H1 (cell line): ENCODE data around the gene TMEM236. TPM values are rescaled to one million over a fixed set of nuclear protein-coding genes. Genes with fewer than 3 reads are reported as not detected.
A peak's percentile ranks its signal among the peaks of the same experiment; 100 is the strongest.

Experiments used
- CTCF ChIA-PET: fragments of 300-600 bp; sonication (Branson Sonifier 250); formaldehyde crosslinking; loops from one replicate; lab custom pipeline; 2021; ENCODE audit not compliant: partially characterized antibody; lab: Charles Lee
- POLR2A ChIA-PET: fragments of 300-600 bp; sonication (Branson Sonifier 250); formaldehyde crosslinking; loops from one replicate; lab custom pipeline; 2021; ENCODE audit warnings: inconsistent platforms; ENCODE audit not compliant: partially characterized antibody; lab: Charles Lee
- DNase-seq, 2 experiments: peaks; one replicate each; pipeline versions ENCODE4 v3.0.0 to v3.0.0-alpha.2; 2010 to 2022; ENCODE audit warnings: low spot score in 2 of 2, low read depth in 1 of 2, mixed read lengths in 1 of 2
- FAIRE-seq: peaks from 2 replicates; lab custom pipeline; 2011; peaks lifted over from hg19 to GRCh38; lab: Jason Lieb, UNC
- H2AFZ ChIP-seq: 2 replicates; pipeline ENCODE4 v1.8.1; 2012; ENCODE audit warnings: low read length, inconsistent platforms
- H2AK5ac ChIP-seq: 2 replicates; pipeline ENCODE4 v1.6.1; 2013; ENCODE audit warnings: low read depth, low read length
- H2BK120ac ChIP-seq: replicated peaks from 2 replicates; pipeline ENCODE3; 2013; ENCODE audit warnings: low read depth, low read length, inconsistent platforms
- H2BK12ac ChIP-seq: 2 replicates; pipeline ENCODE4 v1.6.1; 2013; ENCODE audit warnings: low read depth, low read length
- H2BK15ac ChIP-seq: 2 replicates; pipeline ENCODE4 v1.6.1; 2013; ENCODE audit warnings: low read length
- H2BK20ac ChIP-seq: 2 replicates; pipeline ENCODE4 v1.6.1; 2013; ENCODE audit warnings: low read length
- H2BK5ac ChIP-seq: 2 replicates; pipeline ENCODE4 v1.6.1; 2013; ENCODE audit warnings: low read depth, low read length
- H3K14ac ChIP-seq: 2 replicates; pipeline ENCODE4 v1.6.1; 2013; ENCODE audit warnings: inconsistent platforms; ENCODE audit not compliant: insufficient read length
- H3K18ac ChIP-seq: 2 replicates; pipeline ENCODE4 v1.6.1; 2013; ENCODE audit warnings: low read length; ENCODE audit errors: extremely low read depth
- H3K23ac ChIP-seq: 2 replicates; pipeline ENCODE4 v1.6.1; 2013; ENCODE audit warnings: inconsistent platforms; ENCODE audit not compliant: insufficient read length
- H3K23me2 ChIP-seq: 2 replicates; pipeline ENCODE4 v1.6.1; 2013; ENCODE audit warnings: low read depth, low read length
- H3K27ac ChIP-seq: 2 replicates; pipeline ENCODE4 v1.6.1; 2011; ENCODE audit warnings: low read depth, low read length, inconsistent platforms
- H3K27me3 ChIP-seq, 4 experiments: replicated peaks in 1 of 4; 1 replicate in 1 of 4; 2 replicates in 3 of 4; pipeline versions ENCODE4 v1.6.1 to v1.8.1; 2011 to 2013; ENCODE audit warnings: low read length in 3 of 4, mild to moderate bottlenecking in 3 of 4, inconsistent platforms in 2 of 4, mixed read lengths in 2 of 4, moderate library complexity in 1 of 4; ENCODE audit not compliant: control insufficient read depth in 3 of 4, insufficient read depth in 3 of 4; ENCODE audit errors: extremely low read depth in 1 of 4
- H3K36me3 ChIP-seq, 4 experiments: 2 replicates each; pipeline versions ENCODE4 v1.6.1 to v1.8.1; 2011 to 2013; ENCODE audit warnings: mild to moderate bottlenecking in 4 of 4, low read length in 3 of 4, moderate library complexity in 2 of 4, control low read depth in 1 of 4, inconsistent platforms in 1 of 4; ENCODE audit not compliant: insufficient read depth in 4 of 4, control insufficient read depth in 2 of 4
- H3K4ac ChIP-seq: replicated peaks from 2 replicates; pipeline ENCODE3; 2013; ENCODE audit warnings: low read length, low read depth, mixed read lengths, inconsistent platforms; ENCODE audit not compliant: insufficient read length
- H3K4me1 ChIP-seq, 4 experiments: replicated peaks in 1 of 4; 1 replicate in 1 of 4; 2 replicates in 3 of 4; pipeline versions ENCODE4 v1.6.1 to v1.8.1; 2011 to 2013; ENCODE audit warnings: low read length in 3 of 4, inconsistent platforms in 2 of 4, mixed read lengths in 1 of 4; ENCODE audit not compliant: insufficient read depth in 4 of 4, control insufficient read depth in 3 of 4
- H3K4me2 ChIP-seq, 2 experiments: 2 replicates each; pipeline versions ENCODE4 v1.6.1 to v1.8.1; 2011 to 2013; ENCODE audit warnings: low read depth in 2 of 2, low read length in 2 of 2, control low read depth in 1 of 2, inconsistent platforms in 1 of 2, mild to moderate bottlenecking in 1 of 2; ENCODE audit not compliant: insufficient read depth in 1 of 2
- H3K4me3 ChIP-seq, 4 experiments: fragments of 200-600, 300-600 bp in 1 of 4; sonication (generic), shearing (Covaris generic), sonication (Bioruptor Twin) in 1 of 4; 2 replicates each; pipeline versions ENCODE4 v1.5.1 to v1.8.1; 2011 to 2016; ENCODE audit warnings: low read length in 4 of 4, low read depth in 3 of 4, control low read depth in 2 of 4, inconsistent platforms in 2 of 4, mild to moderate bottlenecking in 2 of 4, mixed read lengths in 1 of 4, moderate library complexity in 1 of 4; ENCODE audit not compliant: insufficient read depth in 2 of 4; ENCODE audit errors: extremely low read depth in 1 of 4
- H3K56ac ChIP-seq: replicated peaks from 2 replicates; pipeline ENCODE3; 2013; ENCODE audit warnings: low read depth, mild to moderate bottlenecking, mixed read lengths, low read length, inconsistent platforms; ENCODE audit not compliant: insufficient read length
- H3K79me1 ChIP-seq: 2 replicates; pipeline ENCODE4 v1.6.1; 2013; ENCODE audit warnings: low read depth, low read length, control low read depth
- H3K79me2 ChIP-seq, 2 experiments: 2 replicates each; pipeline versions ENCODE4 v1.6.1 to v1.8.1; 2012 to 2013; ENCODE audit warnings: low read length in 2 of 2, mild to moderate bottlenecking in 2 of 2, inconsistent platforms in 1 of 2; ENCODE audit not compliant: insufficient read depth in 2 of 2, control insufficient read depth in 1 of 2
- H3K9ac ChIP-seq, 4 experiments: replicated peaks in 1 of 4; 1 replicate in 1 of 4; 2 replicates in 3 of 4; pipeline versions ENCODE4 v1.6.1 to v1.8.1; 2011 to 2013; ENCODE audit warnings: low read depth in 3 of 4, low read length in 3 of 4, control low read depth in 2 of 4, mild to moderate bottlenecking in 2 of 4, moderate library complexity in 2 of 4, inconsistent platforms in 1 of 4; ENCODE audit errors: extremely low read depth in 1 of 4
- H3K9me3 ChIP-seq, 2 experiments: 2 replicates each; pipeline versions ENCODE4 v1.6.1 to v1.8.1; 2012 to 2013; ENCODE audit warnings: mild to moderate bottlenecking in 2 of 2, moderate library complexity in 2 of 2, control low read depth in 1 of 2, inconsistent platforms in 1 of 2, low read depth in 1 of 2, low read length in 1 of 2, mixed read lengths in 1 of 2; ENCODE audit not compliant: insufficient read depth in 2 of 2
- H4K20me1 ChIP-seq, 2 experiments: replicated peaks in 1 of 2; 2 replicates each; pipeline versions ENCODE3 to v1.8.1; 2011 to 2013; ENCODE audit warnings: inconsistent platforms in 2 of 2, low read length in 2 of 2, mild to moderate bottlenecking in 1 of 2; ENCODE audit not compliant: insufficient read depth in 2 of 2, control insufficient read depth in 1 of 2
- H4K5ac ChIP-seq: 2 replicates; pipeline ENCODE4 v1.6.1; 2013; ENCODE audit warnings: low read length, low read depth, mixed read lengths, inconsistent platforms; ENCODE audit not compliant: insufficient read length
- H4K8ac ChIP-seq: 2 replicates; pipeline ENCODE4 v1.8.0; 2013; ENCODE audit warnings: mild to moderate bottlenecking, moderate library complexity, low read length, inconsistent platforms; ENCODE audit not compliant: insufficient read depth; ENCODE audit errors: extremely low read depth
- H4K91ac ChIP-seq: replicated peaks from 2 replicates; pipeline ENCODE3; 2013; ENCODE audit warnings: low read length, mixed read lengths, inconsistent platforms; ENCODE audit not compliant: insufficient read length
- EZH2 ChIP-seq: fragments of 200-600 bp; sonication (generic); IDR thresholded peaks from 2 replicates; pipeline ENCODE4 v1.7.1; 2012; ENCODE audit warnings: low read depth, mild to moderate bottlenecking, moderate library complexity, low read length, inconsistent platforms; ENCODE audit not compliant: severe bottlenecking
- KDM5A ChIP-seq: fragments of 200-600 bp; IDR thresholded peaks from 2 replicates; pipeline ENCODE4 v1.7.1; 2012; ENCODE audit warnings: mild to moderate bottlenecking, low read length, inconsistent platforms, mixed read lengths
- NRF1 ChIP-seq: IDR thresholded peaks from 2 replicates; pipeline ENCODE4 v1.6.1; 2011; ENCODE audit warnings: mild to moderate bottlenecking, low read depth, low read length, improper control_type of control experiment
- RAD21 ChIP-seq, 2 experiments: IDR thresholded peaks in 1 of 2; conservative IDR thresholded peaks in 1 of 2; 2 replicates each; pipeline ENCODE4 v1.6.1; 2011; ENCODE audit warnings: low read depth in 2 of 2, low read length in 2 of 2, improper control_type of control experiment in 1 of 2, inconsistent platforms in 1 of 2, mild to moderate bottlenecking in 1 of 2, moderate library complexity in 1 of 2
- WGBS, 2 experiments: shearing (Covaris generic) in 1 of 2; methylation state at CpG; one replicate each; pipeline versions ENCODE4 v1.1.6 to v1.1.7; 2013 to 2015; ENCODE audit warnings: low lambda C conversion rate in 2 of 2, mixed read lengths in 2 of 2, inconsistent platforms in 1 of 2, low coverage in 1 of 2, missing lambda C conversion rate in 1 of 2; ENCODE audit not compliant: insufficient replicate concordance in 2 of 2, insufficient coverage in 1 of 2, insufficient read length in 1 of 2; ENCODE audit errors: extremely low coverage in 1 of 2, missing lambda C conversion rate in 1 of 2; 5-methylcytosine and 5-hydroxymethylcytosine counted together
- polyA plus RNA-seq, 7 experiments: library from polyadenylated mRNA; depleted of rRNA in 3 of 7; stranded (reverse) in 5 of 7; unstranded in 2 of 7; fragments of >200 nt in 5 of 7; fragments of 200-250 nt in 2 of 7; gene quantifications; 1 replicate in 5 of 7; 2 replicates in 1 of 7; 4 replicates in 1 of 7; pipeline versions ENCODE4 v1.2.1 to v1.2.3, GENCODE V29; 2011 to 2013; ENCODE audit warnings: missing spikeins in 2 of 7, mixed read lengths in 2 of 7
- total RNA-seq: library from RNA; stranded (reverse); fragmentation: NEBNext Ultra II Directional; extraction: Animal tissue kit (Norgen Biotek cat#: 25700); gene quantifications from 2 replicates; pipeline ENCODE4 v1.2.1, GENCODE V29; 2021
- TF ChIP-seq, protein P1 (sequence below), 3 experiments: IDR thresholded peaks; 1 replicate in 2 of 3; 2 replicates in 1 of 3; pipeline versions ENCODE4 v1.5.1 to v1.6.1; 2011; ENCODE audit warnings: low read length in 3 of 3, mild to moderate bottlenecking in 3 of 3, inconsistent platforms in 2 of 3, low read depth in 1 of 3, moderate library complexity in 1 of 3; ENCODE audit not compliant: insufficient read depth in 1 of 3; ENCODE audit errors: control extremely low read depth in 1 of 3

The TMEM236 gene
- total and polyA plus RNA-seq, 2 of the 8 experiments (the other 6 are each of a cell fraction or from before 2014, with no cell fraction given): 0.02 to 0.07 TPM

- ChIA-PET POLR2A (no interaction called here), CTCF (interaction anchor here (1.0 to 4.3 kb wide), 23 partner anchors 8 to 391 kb away, joined by 3 to 19 read pairs (median 4); no protein-coding TSS in a partner anchor)
- no peaks in the 10 kb centered on the region for H3K36me3 ChIP-seq
- no peak for FAIRE-seq
- H3K79me2 ChIP-seq: no peaks in the 10 kb centered on the region
- no peak overlapping the region for H3K9ac ChIP-seq
- no peaks in the 10 kb centered on the region for H3K79me1 ChIP-seq
- H3K4me3 ChIP-seq: no peak overlapping the region
- 0 out of 2 replicates have a peak overlapping the region, but pooled peaks have one; percentile 1 for H2AFZ ChIP-seq
- no peak overlapping the region for H3K18ac ChIP-seq
- no peak overlapping the region for H3K56ac ChIP-seq
- no peaks in the 10 kb centered on the region for H3K27me3 ChIP-seq
- no peak overlapping the region for H3K4ac ChIP-seq
- H4K20me1 ChIP-seq: no peaks in the 10 kb centered on the region
- DNase-seq: no peak
- no peak overlapping the region for H2BK20ac ChIP-seq
- H2BK12ac ChIP-seq: no peak overlapping the region
- H3K23me2 ChIP-seq: no peaks in the 10 kb centered on the region
- peaks cover 0 to 4% (median 2%) of the 10 kb centered on the region in 4 experiments; a peak in 3 of 7 replicates for H3K4me1 ChIP-seq
- no peak overlapping the region for H2BK5ac ChIP-seq
- no peak overlapping the region for H2BK15ac ChIP-seq
- 75% methylated on average over 5 of the region's 5 CpGs; no CpG with 5 or more reads in 1 of the 2 experiments for WGBS, 2 experiments
- H3K4me2 ChIP-seq: no peak overlapping the region
- no peak overlapping the region for H3K14ac ChIP-seq
- no peaks in the 10 kb centered on the region; a peak in 1 of 4 replicates for H3K9me3 ChIP-seq
- H4K8ac ChIP-seq: no peak overlapping the region
- no peak overlapping the region for H3K23ac ChIP-seq
- TF ChIP-seq EZH2: no peak
- TF ChIP-seq NRF1: no peak
- TF ChIP-seq, protein P1, sequence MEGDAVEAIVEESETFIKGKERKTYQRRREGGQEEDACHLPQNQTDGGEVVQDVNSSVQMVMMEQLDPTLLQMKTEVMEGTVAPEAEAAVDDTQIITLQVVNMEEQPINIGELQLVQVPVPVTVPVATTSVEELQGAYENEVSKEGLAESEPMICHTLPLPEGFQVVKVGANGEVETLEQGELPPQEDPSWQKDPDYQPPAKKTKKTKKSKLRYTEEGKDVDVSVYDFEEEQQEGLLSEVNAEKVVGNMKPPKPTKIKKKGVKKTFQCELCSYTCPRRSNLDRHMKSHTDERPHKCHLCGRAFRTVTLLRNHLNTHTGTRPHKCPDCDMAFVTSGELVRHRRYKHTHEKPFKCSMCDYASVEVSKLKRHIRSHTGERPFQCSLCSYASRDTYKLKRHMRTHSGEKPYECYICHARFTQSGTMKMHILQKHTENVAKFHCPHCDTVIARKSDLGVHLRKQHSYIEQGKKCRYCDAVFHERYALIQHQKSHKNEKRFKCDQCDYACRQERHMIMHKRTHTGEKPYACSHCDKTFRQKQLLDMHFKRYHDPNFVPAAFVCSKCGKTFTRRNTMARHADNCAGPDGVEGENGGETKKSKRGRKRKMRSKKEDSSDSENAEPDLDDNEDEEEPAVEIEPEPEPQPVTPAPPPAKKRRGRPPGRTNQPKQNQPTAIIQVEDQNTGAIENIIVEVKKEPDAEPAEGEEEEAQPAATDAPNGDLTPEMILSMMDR (IDR thresholded peaks at IDR 0.05; ENCODE audit: control extremely low read depth in 1 of 3, insufficient read depth in 1 of 3, low read depth in 1 of 3, low read length in 3 of 3): peak in 2 of 3 experiments; percentile 18 to 23; a peak in 2 of 4 replicates
- TF ChIP-seq RAD21 (IDR thresholded peaks at IDR 0.05 in 1 of 2, conservative IDR thresholded peaks at IDR 0.05 in 1 of 2; ENCODE audit: low read depth in 2 of 2, low read length in 2 of 2): peak; percentile 44 to 69
- no peak for TF ChIP-seq KDM5A
- H4K91ac ChIP-seq: no peak overlapping the region
- no peak overlapping the region for H2AK5ac ChIP-seq
- no peak overlapping the region for H2BK120ac ChIP-seq
- no peak overlapping the region for H4K5ac ChIP-seq
- H3K27ac ChIP-seq: no peak overlapping the region
Observed at GRCh38 chr10:17847585-17848296, 95.7 kb downstream of the TMEM236 start.
